SH-SY5Y (cell line): ENCODE data around the gene KCNK6.

Source experiments
- GATA2 ChIP-seq: IDR thresholded peaks from 2 replicates; pipeline ENCODE4 v1.6.1; 2011; ENCODE audit warnings: mild to moderate bottlenecking, low read depth, low read length
- GATA3 ChIP-seq: IDR thresholded peaks from 2 replicates; pipeline ENCODE4 v1.6.1; 2011; ENCODE audit warnings: low read depth, mild to moderate bottlenecking, low read length, moderate library complexity

DNA sequence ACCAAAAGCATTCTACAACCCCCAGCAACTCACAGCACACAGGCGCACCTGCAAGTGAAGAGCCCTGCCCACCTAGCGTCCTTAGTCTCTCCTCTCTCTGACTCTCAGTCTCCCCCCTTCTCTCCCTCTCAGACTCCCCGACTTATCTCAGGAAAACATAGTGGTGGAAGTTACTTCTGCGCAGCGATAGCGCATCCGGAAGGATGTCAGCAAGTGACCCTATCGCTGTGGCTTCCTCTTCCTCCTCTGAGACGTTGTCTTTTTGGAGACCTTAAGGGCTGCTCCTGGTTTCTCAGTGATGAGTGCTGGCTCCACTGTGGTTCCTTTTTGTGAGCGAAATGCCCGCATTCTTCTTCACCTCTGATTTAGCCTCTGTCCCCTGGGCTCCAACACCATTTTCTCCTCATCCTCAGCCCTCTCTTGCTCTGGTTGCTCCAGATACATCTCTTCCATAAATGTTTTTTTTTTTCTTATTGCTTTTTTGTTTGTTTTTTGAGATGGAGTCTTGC lies 2.5 kb upstream of the KCNK6 start:
- TF ChIP-seq GATA2 (no peak), GATA3 (no peak)
